B cell (primary cell): ENCODE results near the gene IL20. TPM values are rescaled to one million over a fixed set of nuclear protein-coding genes. Genes with fewer than 3 reads are reported as not detected.

ENCODE experiments used
- ATAC-seq: fragments of 200-7000 bp; cut with Tn5 transposase; one replicate; pipeline ENCODE4 v1.10.0; 2021; ENCODE audit warnings: low read depth, mild to moderate bottlenecking, moderate number of reproducible peaks, moderate library complexity
- CTCF ChIA-PET: fragments of 350-600 bp; sonication (Branson Sonifier 250); formaldehyde crosslinking; loops from one replicate; lab custom pipeline; 2021; ENCODE audit warnings: antibody characterized with exemption, inconsistent platforms; lab: Charles Lee
- POLR2A ChIA-PET: fragments of 350-600 bp; sonication (Branson Sonifier 250); formaldehyde crosslinking; loops from one replicate; lab custom pipeline; 2021; ENCODE audit warnings: antibody characterized with exemption; lab: Charles Lee
- DNase-seq: peaks from one replicate; pipeline ENCODE4 v3.0.0; 2013
- H2AFZ ChIP-seq: 2 replicates; pipeline ENCODE4 v1.6.1; 2012; ENCODE audit warnings: mild to moderate bottlenecking, low read depth, low read length; ENCODE audit not compliant: insufficient read depth, poor library complexity, severe bottlenecking
- H3K27ac ChIP-seq, 2 donors: 1 replicate in 1 of 2; 2 replicates in 1 of 2; pipeline ENCODE4 v1.5.1; 2012 to 2013; ENCODE audit warnings: low read length in 2 of 2, mild to moderate bottlenecking in 2 of 2, moderate library complexity in 1 of 2
- H3K27me3 ChIP-seq, 4 experiments: fragments of 200-600 bp in 1 of 4; sonication (generic) in 1 of 4; replicated peaks in 1 of 4; 1 replicate in 2 of 4; 2 replicates in 2 of 4; pipeline versions ENCODE4 v1.6.1 to v1.7.0; 2013 to 2016; ENCODE audit warnings: low read length in 3 of 4, mild to moderate bottlenecking in 2 of 4, mixed read lengths in 1 of 4, moderate library complexity in 1 of 4; ENCODE audit not compliant: insufficient read depth in 4 of 4, control insufficient read depth in 3 of 4; ENCODE audit errors: control extremely low read depth in 1 of 4
- H3K36me3 ChIP-seq, 2 experiments: replicated peaks in 1 of 2; 1 replicate in 1 of 2; 2 replicates in 1 of 2; pipeline versions ENCODE4 v1.6.1 to v1.7.1; 2013; ENCODE audit warnings: low read length in 1 of 2; ENCODE audit not compliant: insufficient read depth in 2 of 2, control insufficient read depth in 1 of 2; ENCODE audit errors: control extremely low read depth in 1 of 2, extremely low read depth in 1 of 2
- H3K4me1 ChIP-seq, 2 donors: fragments of 200-600 bp in 1 of 2; sonication (generic) in 1 of 2; 1 replicate in 1 of 2; 2 replicates in 1 of 2; pipeline versions ENCODE4 v1.5.1 to v1.6.1; 2013 to 2017; ENCODE audit warnings: low read length in 2 of 2; ENCODE audit not compliant: control insufficient read depth in 2 of 2, insufficient read depth in 2 of 2
- H3K4me2 ChIP-seq: replicated peaks from 2 replicates; pipeline ENCODE3; 2012; ENCODE audit warnings: mild to moderate bottlenecking, low read depth, low read length; ENCODE audit not compliant: poor library complexity, severe bottlenecking
- H3K4me3 ChIP-seq, 5 experiments: fragments of 200-600 bp in 1 of 5; sonication (generic) in 1 of 5; 1 replicate in 3 of 5; 2 replicates in 2 of 5; pipeline versions ENCODE4 v1.5.1 to v1.7.0; 2011 to 2016; ENCODE audit warnings: low read length in 4 of 5, mild to moderate bottlenecking in 4 of 5, low read depth in 2 of 5, control low read depth in 1 of 5, moderate library complexity in 1 of 5; ENCODE audit not compliant: insufficient read depth in 1 of 5; ENCODE audit errors: control extremely low read depth in 1 of 5, extremely low read depth in 1 of 5
- H3K79me2 ChIP-seq: fragments of 200-600 bp; sonication (generic); one replicate; pipeline ENCODE4 v1.6.0; 2016; ENCODE audit warnings: low read length; ENCODE audit not compliant: control insufficient read depth, insufficient read depth
- H3K9ac ChIP-seq: fragments of 200-600 bp; sonication (generic); 2 replicates; pipeline ENCODE4 v1.6.1; 2017; ENCODE audit warnings: mild to moderate bottlenecking, low read length, moderate library complexity
- H3K9me3 ChIP-seq, 3 donors: one replicate each; pipeline versions ENCODE4 v1.6.1 to v1.7.1; 2013; ENCODE audit warnings: low read length in 2 of 3; ENCODE audit not compliant: control insufficient read depth in 2 of 3, insufficient read depth in 1 of 3; ENCODE audit errors: control extremely low read depth in 1 of 3
- H4K20me1 ChIP-seq: 2 replicates; pipeline ENCODE4 v1.6.0; 2012; ENCODE audit warnings: mild to moderate bottlenecking, low read length; ENCODE audit not compliant: insufficient read depth, control insufficient read depth, poor library complexity, severe bottlenecking
- H3K27ac Mint-ChIP-seq: one replicate; pipeline ENCODE4 v1.8.0; 2021; ENCODE audit warnings: mixed read lengths
- H3K27me3 Mint-ChIP-seq: one replicate; pipeline ENCODE4 v1.8.0; 2021; ENCODE audit warnings: mixed read lengths
- H3K4me1 Mint-ChIP-seq: one replicate; pipeline ENCODE4 v1.8.0; 2021; ENCODE audit warnings: mixed read lengths
- H3K4me3 Mint-ChIP-seq: one replicate; pipeline ENCODE4 v1.8.0; 2021; ENCODE audit warnings: mixed read lengths
- H3K9me3 Mint-ChIP-seq: one replicate; pipeline ENCODE4 v1.8.0; 2022; ENCODE audit warnings: mixed read lengths; ENCODE audit not compliant: insufficient read depth
- CTCF ChIP-seq: fragments of 200-600 bp; IDR thresholded peaks from one replicate; pipeline ENCODE4 v1.8.0; 2022; ENCODE audit warnings: antibody characterized with exemption, mild to moderate bottlenecking
- EZH2 ChIP-seq: IDR thresholded peaks from 2 replicates; pipeline ENCODE4 v1.6.1; 2012; ENCODE audit warnings: borderline replicate concordance, low read depth, mild to moderate bottlenecking, moderate library complexity, low read length; ENCODE audit not compliant: insufficient read depth, poor library complexity, severe bottlenecking
- WGBS: methylation state at CpG from one replicate; pipeline ENCODE4 v1.1.5; 2013; ENCODE audit warnings: missing lambda C conversion rate; ENCODE audit not compliant: insufficient coverage; 5-methylcytosine and 5-hydroxymethylcytosine counted together
- intact Hi-C: fragments of 100-400 bp; cut with micrococcal nuclease; formaldehyde crosslinking; loops from one replicate; pipeline ENCODE4 v1.10.0; 2022
- polyA plus RNA-seq: library from polyadenylated mRNA; depleted of rRNA; stranded (reverse); fragments of >200 nt; gene quantifications from 2 replicates; pipeline ENCODE4 v1.2.3, GENCODE V29; 2012
- total RNA-seq, 2 donors: library from RNA; stranded (reverse); fragments of 120-200 nt in 1 of 2; gene quantifications; 1 replicate in 1 of 2; 2 replicates in 1 of 2; pipeline versions ENCODE4 v1.2.3 to v1.2.4, GENCODE V29; 2013 to 2022

IL20 gene
- total and polyA plus RNA-seq, 2 donors (not counting 1 experiment from before 2014, with no cell fraction given), result not detected

- H3K79me2 ChIP-seq, result no peaks in the 10 kb centered on the region
- no peak overlapping the region for H3K4me3 Mint-ChIP-seq
- POLR2A ChIA-PET, result no interaction called here
These were observed 17.1 kb downstream of the IL20 start for GRCh38 chr1:206882555-206882954.

GRCh38 chr1:206883160-206883559 lies 17.7 kb downstream of the IL20 start:
- DNase-seq (no peak), ATAC-seq (no peak)
- Histone ChIP-seq H3K27me3 (no peaks in the 10 kb centered on the region), H3K4me1 (no peaks in the 10 kb centered on the region), H3K9ac (no peak overlapping the region), H3K79me2 (no peaks in the 10 kb centered on the region), H3K9me3 (peaks cover 0 to 6% (median 2%) of the 10 kb centered on the region in 3 donors), H3K4me2 (no peak overlapping the region), H3K4me3 (no peak overlapping the region), H3K36me3 (peaks cover 0 to 1% of the 10 kb centered on the region in 2 experiments), H4K20me1 (no peaks in the 10 kb centered on the region), H2AFZ (no peak overlapping the region), H3K27ac (no peak overlapping the region)
- no peak for TF ChIP-seq EZH2
- no peak for TF ChIP-seq CTCF
- no CpG with 5 or more reads among the region's 1 CpG for WGBS
- CTCF ChIA-PET, result interaction anchor here (0.6 to 1.7 kb wide), 9 partner anchors 10 to 1158 kb away, joined by 3 to 6 read pairs (median 4); no protein-coding TSS in a partner anchor
- Mint-ChIP-seq H3K27me3 (no peaks in the 10 kb centered on the region), H3K9me3 (peaks cover 5% of the 10 kb centered on the region), H3K27ac (no peak overlapping the region), H3K4me1 (no peaks in the 10 kb centered on the region), H3K4me3 (no peak overlapping the region)
- POLR2A ChIA-PET, result no interaction called here
- intact Hi-C loops, result no loop called here

More at GRCh38 chr1:206882555-206882954, 17.1 kb downstream of the IL20 start:
- H3K4me2 ChIP-seq, result no peak overlapping the region
- CTCF ChIA-PET, result interaction anchor here (0.6 to 1.7 kb wide), 3 partner anchors 73 to 1158 kb away, joined by 3 to 4 read pairs (median 4); no protein-coding TSS in a partner anchor
- intact Hi-C loops, result no loop called here
- no peaks in the 10 kb centered on the region for H3K27me3 ChIP-seq
- no peak for TF ChIP-seq EZH2
- TF ChIP-seq CTCF, result no peak
- no peak overlapping the region for H3K4me3 ChIP-seq
- no peak overlapping the region for H3K27ac ChIP-seq
- no peak overlapping the region for H2AFZ ChIP-seq
- Mint-ChIP-seq H3K4me1 (no peaks in the 10 kb centered on the region), H3K27me3 (no peaks in the 10 kb centered on the region), H3K9me3 (peaks cover 7% of the 10 kb centered on the region), H3K27ac (no peak overlapping the region)
- DNase-seq, result no peak
- H3K9me3 ChIP-seq, result peaks cover 0 to 11% (median 3%) of the 10 kb centered on the region in 3 donors
- no peak overlapping the region for H3K9ac ChIP-seq
- no peaks in the 10 kb centered on the region for H3K4me1 ChIP-seq
- no peaks in the 10 kb centered on the region for H4K20me1 ChIP-seq
- no peak for ATAC-seq
- peaks cover 0 to 1% of the 10 kb centered on the region in 2 experiments for H3K36me3 ChIP-seq
- WGBS, result no CpG with 5 or more reads among the region's 3 CpGs
